AG04450 (cell line): ENCODE results near the gene OLFML2B. TPM values are rescaled to one million over a fixed set of nuclear protein-coding genes. Genes with fewer than 3 reads are reported as not detected.

Experiments
- CTCF ChIA-PET: fragments of 300-600, 350-600 bp; formaldehyde crosslinking; extraction: SDS; loops from one replicate; lab custom pipeline; 2022; ENCODE audit warnings: antibody characterized with exemption, inconsistent platforms; lab: Charles Lee
- POLR2A ChIA-PET: fragments of 350-600 bp; formaldehyde crosslinking; extraction: SDS; loops from one replicate; lab custom pipeline; 2021; ENCODE audit warnings: antibody characterized with exemption, inconsistent platforms; lab: Yijun Ruan, JAX
- DNase-seq: peaks from one replicate; pipeline ENCODE4 v3.0.0-alpha.2; 2011; ENCODE audit warnings: low read depth, low spot score
- H3K27ac ChIP-seq: one replicate; pipeline ENCODE4 v1.5.1; 2012; ENCODE audit warnings: low read depth, low read length, control low read depth
- H3K27me3 ChIP-seq: one replicate; pipeline ENCODE4 v1.6.0; 2012; ENCODE audit warnings: low read length; ENCODE audit not compliant: control insufficient read depth, insufficient read depth
- H3K4me3 ChIP-seq: 2 replicates; pipeline ENCODE4 v1.5.1; 2011; ENCODE audit warnings: mild to moderate bottlenecking, low read depth, low read length, control low read depth
- H3K9me3 ChIP-seq: 2 replicates; pipeline ENCODE4 v1.5.1; 2012; ENCODE audit warnings: low read length; ENCODE audit not compliant: control insufficient read depth, insufficient read depth
- CTCF ChIP-seq: IDR thresholded peaks from 2 replicates; pipeline ENCODE4 v1.5.1; 2011; ENCODE audit warnings: low read depth, low read length, control low read depth, inconsistent platforms
- polyA plus RNA-seq: library from polyadenylated mRNA; depleted of rRNA; stranded (reverse); fragments of >200 nt; gene quantifications from 2 replicates; pipeline ENCODE4 v1.2.3, GENCODE V29; 2011

OLFML2B gene
- polyA plus RNA-seq, 1 experiment: 0.68 TPM

- no peak overlapping the region for H3K4me3 ChIP-seq
- DNase-seq: no peak
- peaks cover 16% of the 10 kb centered on the region for H3K9me3 ChIP-seq
- peaks cover 15% of the 10 kb centered on the region for H3K27me3 ChIP-seq
- TF ChIP-seq CTCF: no peak
- ChIA-PET CTCF (no interaction called here), POLR2A (no interaction called here)
- H3K27ac ChIP-seq: no peak overlapping the region
These were observed 39.9 kb downstream of the OLFML2B start for GRCh38 chr1:161983725-161984124.

GRCh38 chr1:161982917-161983316 is 40.8 kb downstream of the OLFML2B start:
- no peak overlapping the region for H3K4me3 ChIP-seq
- no peak overlapping the region for H3K27ac ChIP-seq
- no peak for DNase-seq
- TF ChIP-seq CTCF: no peak
- ChIA-PET CTCF (no interaction called here), POLR2A (no interaction called here)
- peaks cover 22% of the 10 kb centered on the region for H3K9me3 ChIP-seq
- H3K27me3 ChIP-seq: peaks cover 16% of the 10 kb centered on the region

- Histone ChIP-seq H3K27me3 (peaks cover 18% of the 10 kb centered on the region), H3K4me3 (no peak overlapping the region), H3K9me3 (peaks cover 19% of the 10 kb centered on the region), H3K27ac (no peak overlapping the region)
- CTCF ChIA-PET: interaction anchor here (1.1 kb wide), 1 partner anchor 9 kb away, joined by 3 read pairs; no protein-coding TSS in a partner anchor
- no peak for DNase-seq
- POLR2A ChIA-PET: no interaction called here
- TF ChIP-seq CTCF: no peak
These were observed 41.2 kb downstream of the OLFML2B start for GRCh38 chr1:161982507-161982895.

- no peak for DNase-seq
- peaks cover 18% of the 10 kb centered on the region for H3K27me3 ChIP-seq
- no peak overlapping the region for H3K4me3 ChIP-seq
- H3K27ac ChIP-seq: no peak overlapping the region
- no peak for TF ChIP-seq CTCF
- CTCF ChIA-PET: interaction anchor here (0.5 to 1.1 kb wide), 2 partner anchors 10 to 55 kb away, joined by 3 to 4 read pairs; no protein-coding TSS in a partner anchor
- POLR2A ChIA-PET: no interaction called here
- peaks cover 14% of the 10 kb centered on the region for H3K9me3 ChIP-seq
These were observed 41.7 kb downstream of the OLFML2B start for GRCh38 chr1:161981735-161982506.

GRCh38 chr1:161981126-161981525 is 42.5 kb downstream of the OLFML2B start:
- ChIA-PET POLR2A (interaction anchor here (0.5 kb wide), 1 partner anchor 512 kb away, joined by 3 read pairs; no protein-coding TSS in a partner anchor), CTCF (interaction anchor here (0.5 to 0.6 kb wide), 2 partner anchors 17 to 56 kb away, joined by 3 to 4 read pairs; no protein-coding TSS in a partner anchor)
- peaks cover 6% of the 10 kb centered on the region for H3K9me3 ChIP-seq
- no peak overlapping the region for H3K4me3 ChIP-seq
- no peak overlapping the region for H3K27ac ChIP-seq
- no peak for TF ChIP-seq CTCF
- DNase-seq: no peak
- H3K27me3 ChIP-seq: peaks cover 18% of the 10 kb centered on the region
